Measurements from ENCODE around the gene PSMA5.

GRCh38 chr1:109397581-109398342, 28.5 kb downstream of the PSMA5 start, which contains the start of gene SORT1:
- TF ChIP-seq E2F5 (CRISPR knock-in tag; IDR thresholded peaks at IDR 0.05) = no peak; the same call in 1 of the 2 replicates
- TF ChIP-seq CTCF (IDR thresholded peaks at IDR 0.05) = no peak
- no peak for TF ChIP-seq E2F1 (CRISPR knock-in tag; IDR thresholded peaks at IDR 0.05)
- TF ChIP-seq CREB1 (CRISPR knock-in tag; IDR thresholded peaks at IDR 0.05) = no peak
- TF ChIP-seq NFE2L1 (CRISPR knock-in tag; IDR thresholded peaks at IDR 0.05) = no peak
- peak; percentile 98 for TF ChIP-seq NFYB (CRISPR knock-in tag; conservative IDR thresholded peaks at IDR 0.05; ENCODE audit: low read depth)
- TF ChIP-seq ZNF532 (CRISPR knock-in tag; IDR thresholded peaks at IDR 0.05; ENCODE audit: borderline replicate concordance) = no peak
- no peak for TF ChIP-seq ATF6 (CRISPR knock-in tag; IDR thresholded peaks at IDR 0.05)
- TF ChIP-seq ATF2 (CRISPR knock-in tag; IDR thresholded peaks at IDR 0.05; ENCODE audit: borderline replicate concordance, low read depth) = no peak
- peak; percentile 91 for TF ChIP-seq SP1 (CRISPR knock-in tag; conservative IDR thresholded peaks at IDR 0.05)
- no peak for TF ChIP-seq MLX (CRISPR knock-in tag; IDR thresholded peaks at IDR 0.05)
- no peak for TF ChIP-seq ESRRA (CRISPR knock-in tag; IDR thresholded peaks at IDR 0.05; ENCODE audit: borderline replicate concordance)
- no peak; the same call in 1 of the 2 replicates for TF ChIP-seq FOXK1 (CRISPR knock-in tag; IDR thresholded peaks at IDR 0.05)
- peak; percentile 58 for TF ChIP-seq MAX (CRISPR knock-in tag; IDR thresholded peaks at IDR 0.05)

Measured in WTC11 (cell line).